Ectodermal cell (in vitro differentiated cells): Measurements from ENCODE around the gene CYSTM1.

ENCODE experiments used
- H3K27ac ChIP-seq: 2 replicates; pipeline ENCODE4 v1.7.0; 2013; ENCODE audit warnings: mild to moderate bottlenecking, low read depth, low read length; ENCODE audit not compliant: insufficient read depth, poor library complexity, severe bottlenecking
- H3K27me3 ChIP-seq: 2 replicates; pipeline ENCODE4 v1.7.0; 2013; ENCODE audit warnings: mild to moderate bottlenecking, low read length; ENCODE audit not compliant: insufficient read depth, control insufficient read depth, poor library complexity, severe bottlenecking
- H3K36me3 ChIP-seq: one replicate; pipeline ENCODE4 v1.7.0; 2013; ENCODE audit warnings: low read length; ENCODE audit not compliant: control insufficient read depth, insufficient read depth
- H3K4me1 ChIP-seq: one replicate; pipeline ENCODE4 v1.7.0; 2013; ENCODE audit warnings: low read length; ENCODE audit not compliant: control insufficient read depth, insufficient read depth
- H3K4me3 ChIP-seq: 2 replicates; pipeline ENCODE4 v1.7.0; 2013; ENCODE audit warnings: low read depth, low read length, control low read depth; ENCODE audit not compliant: insufficient read depth
- H3K9me3 ChIP-seq: 2 replicates; pipeline ENCODE4 v1.7.0; 2013; ENCODE audit warnings: mild to moderate bottlenecking, low read length, moderate library complexity; ENCODE audit not compliant: control insufficient read depth
- WGBS, 2 experiments: methylation state at CpG; one replicate each; pipeline ENCODE4 v1.1.7; 2013; ENCODE audit warnings: missing lambda C conversion rate in 2 of 2; 5-methylcytosine and 5-hydroxymethylcytosine counted together

CYSTM1 gene

DNA sequence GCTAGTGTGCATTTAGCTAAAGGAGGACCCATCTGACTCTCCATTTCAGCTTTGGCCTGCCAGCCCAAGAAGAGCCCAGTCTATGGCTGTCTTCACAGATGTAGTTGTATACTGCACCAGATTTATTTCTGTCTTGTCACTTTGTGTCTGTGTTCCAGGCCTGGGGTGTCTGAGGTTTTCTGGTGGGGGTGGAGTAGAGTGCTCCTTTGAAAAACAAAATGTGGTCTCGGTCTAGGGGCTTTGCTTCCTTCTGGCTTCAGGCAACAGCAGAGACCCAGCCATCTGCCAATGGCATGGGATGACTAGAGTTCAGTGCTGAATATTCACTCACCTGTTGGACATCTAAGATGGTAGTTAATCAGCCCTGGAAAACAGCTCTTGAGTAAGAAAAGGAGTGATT lies 38.4 kb upstream of the CYSTM1 start:
- Histone ChIP-seq H3K4me1 (no peaks in the 10 kb centered on the region), H3K9me3 (no peaks in the 10 kb centered on the region), H3K27me3 (peaks cover 5% of the 10 kb centered on the region), H3K36me3 (no peaks in the 10 kb centered on the region), H3K27ac (no peak overlapping the region), H3K4me3 (no peak overlapping the region)
- 89 to 94% methylated on average over 1 of the region's 1 CpG for WGBS, 2 experiments

DNA sequence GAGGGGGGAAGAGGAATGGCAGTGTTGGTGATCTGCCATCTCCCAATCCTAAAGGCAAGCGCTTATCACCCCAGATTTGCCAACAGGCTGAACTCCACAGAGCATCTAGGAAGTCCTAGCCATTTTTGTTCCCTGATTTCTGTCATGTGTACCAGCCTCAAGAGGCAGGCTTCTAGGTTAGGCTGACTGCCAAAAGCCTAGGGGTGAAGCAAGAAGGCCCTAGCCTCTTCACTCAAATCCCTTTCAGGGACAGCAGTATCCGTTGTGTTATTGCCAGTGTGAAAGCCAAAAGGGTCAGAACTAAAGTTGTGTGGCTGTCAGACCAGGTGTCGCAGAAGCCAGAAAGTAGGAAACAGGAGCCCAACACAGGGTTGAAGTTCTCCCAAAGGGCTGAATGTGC lies 34.6 kb upstream of the CYSTM1 start:
- Histone ChIP-seq H3K27me3 (peaks cover 16% of the 10 kb centered on the region), H3K36me3 (no peaks in the 10 kb centered on the region), H3K27ac (no peak overlapping the region), H3K4me3 (no peak overlapping the region), H3K4me1 (peaks cover 6% of the 10 kb centered on the region), H3K9me3 (no peaks in the 10 kb centered on the region)
- 90 to 91% methylated on average over 3 of the region's 3 CpGs for WGBS, 2 experiments

- Histone ChIP-seq H3K4me3 (no peak overlapping the region), H3K27me3 (peaks cover 24% of the 10 kb centered on the region), H3K36me3 (no peaks in the 10 kb centered on the region), H3K27ac (no peak overlapping the region), H3K9me3 (no peaks in the 10 kb centered on the region), H3K4me1 (peaks cover 7% of the 10 kb centered on the region)
Observed at GRCh38 chr5:140141241-140141640, 33.7 kb upstream of the CYSTM1 start.

DNA sequence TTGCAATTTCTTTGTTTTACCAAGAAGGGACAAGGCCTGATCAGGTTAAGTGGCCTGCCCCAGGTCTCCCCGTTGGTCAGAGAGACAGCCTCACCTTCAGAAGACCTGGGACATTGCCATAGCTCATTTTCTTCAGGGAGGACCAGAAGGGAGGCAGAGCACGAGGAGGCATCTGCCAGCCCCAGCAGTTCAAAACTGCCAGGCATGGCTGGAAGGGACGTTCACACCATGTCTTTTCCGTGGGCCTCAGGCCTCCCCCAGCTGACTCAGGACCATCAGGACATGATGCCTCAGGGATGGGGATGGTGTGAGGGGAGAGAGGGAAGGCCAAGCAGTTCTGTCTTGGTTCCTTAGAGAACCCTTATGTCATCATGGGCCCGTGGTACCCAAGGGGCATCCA lies 32.7 kb upstream of the CYSTM1 start:
- no peaks in the 10 kb centered on the region for H3K36me3 ChIP-seq
- no peak overlapping the region for H3K27ac ChIP-seq
- 81 to 83% methylated on average over 5 of the region's 5 CpGs for WGBS, 2 experiments
- peaks cover 7% of the 10 kb centered on the region for H3K4me1 ChIP-seq
- H3K27me3 ChIP-seq = peaks cover 34% of the 10 kb centered on the region
- no peaks in the 10 kb centered on the region for H3K9me3 ChIP-seq
- no peak overlapping the region for H3K4me3 ChIP-seq

DNA sequence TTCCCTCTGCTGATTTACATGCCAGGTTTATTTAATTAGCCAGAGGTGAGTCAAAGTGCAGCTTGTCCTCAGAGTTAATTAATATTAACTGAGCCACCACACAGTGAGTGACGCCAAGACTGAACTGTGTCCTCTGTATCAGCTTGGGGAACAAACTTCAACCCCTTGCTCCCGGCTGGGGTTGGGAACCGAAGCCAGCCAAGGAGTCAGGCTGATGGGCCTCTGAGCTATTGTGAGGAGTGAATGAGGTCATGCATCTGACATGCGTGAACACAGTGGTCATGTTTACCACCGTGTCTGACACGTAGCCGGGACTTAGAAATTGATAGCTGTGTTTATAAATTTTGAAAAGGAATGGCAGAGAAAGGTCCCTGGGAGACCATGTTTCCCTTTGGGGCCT lies 32.1 kb upstream of the CYSTM1 start:
- no peak overlapping the region for H3K27ac ChIP-seq
- H3K36me3 ChIP-seq = no peaks in the 10 kb centered on the region
- no peaks in the 10 kb centered on the region for H3K9me3 ChIP-seq
- 93 to 97% methylated on average over 7 of the region's 7 CpGs for WGBS, 2 experiments
- peaks cover 40% of the 10 kb centered on the region for H3K27me3 ChIP-seq
- no peak overlapping the region for H3K4me3 ChIP-seq
- H3K4me1 ChIP-seq = peaks cover 7% of the 10 kb centered on the region

- 95 to 98% methylated on average over 3 of the region's 3 CpGs for WGBS, 2 experiments
- Histone ChIP-seq H3K9me3 (no peaks in the 10 kb centered on the region), H3K27me3 (peaks cover 49% of the 10 kb centered on the region), H3K36me3 (no peaks in the 10 kb centered on the region), H3K4me1 (peaks cover 9% of the 10 kb centered on the region), H3K27ac (no peak overlapping the region), H3K4me3 (no peak overlapping the region)
Observed at GRCh38 chr5:140143521-140144258, 31.3 kb upstream of the CYSTM1 start.

DNA sequence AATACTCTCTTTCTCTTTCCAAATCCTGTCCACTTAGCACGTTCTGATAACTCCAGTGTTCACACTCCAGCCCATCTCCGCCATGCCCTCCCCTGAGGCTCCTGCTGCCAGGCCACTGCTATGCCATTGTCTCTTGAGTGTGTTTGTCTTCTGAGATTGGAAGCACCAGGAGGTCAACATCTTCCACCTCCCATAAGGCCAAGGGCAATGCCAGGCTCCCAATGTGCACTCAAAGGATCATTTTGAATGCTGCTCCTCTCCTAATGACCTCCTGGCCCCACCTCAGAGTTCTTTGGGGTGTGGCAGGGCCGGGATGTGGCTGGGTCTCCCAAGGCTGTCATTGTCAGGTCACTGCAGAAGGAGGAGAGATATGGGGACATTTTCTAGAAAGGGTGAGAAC lies 29.7 kb upstream of the CYSTM1 start:
- Histone ChIP-seq H3K4me1 (peaks cover 10% of the 10 kb centered on the region), H3K4me3 (no peak overlapping the region), H3K9me3 (no peaks in the 10 kb centered on the region), H3K36me3 (no peaks in the 10 kb centered on the region), H3K27me3 (peaks cover 50% of the 10 kb centered on the region), H3K27ac (no peak overlapping the region)
- 68 to 70% methylated on average over 3 of the region's 3 CpGs for WGBS, 2 experiments

DNA sequence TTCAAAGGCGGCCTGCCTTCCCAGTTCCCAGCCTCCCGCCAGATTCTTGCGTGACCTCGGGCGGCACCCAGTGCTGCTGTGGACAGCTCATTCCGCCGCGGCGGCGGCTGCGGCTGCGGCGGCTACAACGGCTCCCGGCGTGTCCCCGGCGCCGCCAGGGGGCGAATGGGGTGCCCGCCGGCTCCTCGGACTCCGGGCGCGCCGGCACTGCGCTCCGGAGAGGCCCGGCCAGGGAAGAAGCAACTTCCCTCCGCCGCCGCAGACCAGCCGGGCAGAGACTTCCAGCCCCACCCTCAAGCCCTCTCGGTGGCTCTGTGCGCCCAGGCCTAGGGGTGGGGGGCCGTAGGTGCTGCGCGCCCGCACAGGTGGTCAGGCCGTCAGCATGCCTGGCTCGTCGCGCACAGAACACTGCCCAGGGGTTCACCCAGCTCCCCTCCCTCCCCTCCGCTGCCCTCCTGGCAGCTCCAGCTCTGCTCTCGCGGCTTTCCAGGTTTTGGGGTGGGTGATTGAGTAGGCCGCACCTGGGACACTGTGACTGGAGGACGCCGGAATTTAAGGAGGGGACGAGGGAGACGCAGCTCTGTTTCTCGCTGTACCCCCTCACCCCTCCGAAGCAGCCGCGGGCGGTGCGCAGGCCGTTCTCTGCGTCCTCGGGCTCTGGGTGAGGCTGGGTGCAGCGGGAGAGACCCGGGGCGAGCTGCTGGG lies 29.0 kb upstream of the CYSTM1 start:
- 1% methylated on average over 64 of the region's 64 CpGs for WGBS, 2 experiments
- Histone ChIP-seq H3K27me3 (peaks cover 46% of the 10 kb centered on the region), H3K27ac (no peak overlapping the region), H3K4me3 (peak overlapping the region; percentile 35), H3K36me3 (no peaks in the 10 kb centered on the region), H3K4me1 (peaks cover 10% of the 10 kb centered on the region), H3K9me3 (no peaks in the 10 kb centered on the region)

- Histone ChIP-seq H3K36me3 (no peaks in the 10 kb centered on the region), H3K27ac (no peak overlapping the region), H3K4me3 (peak overlapping the region; percentile 35), H3K9me3 (no peaks in the 10 kb centered on the region), H3K27me3 (peaks cover 46% of the 10 kb centered on the region), H3K4me1 (peaks cover 10% of the 10 kb centered on the region)
- 5 to 7% methylated on average over 14 of the region's 14 CpGs for WGBS, 2 experiments
Observed at GRCh38 chr5:140146523-140146842, 28.5 kb upstream of the CYSTM1 start.

- Histone ChIP-seq H3K4me1 (peaks cover 13% of the 10 kb centered on the region), H3K36me3 (no peaks in the 10 kb centered on the region), H3K9me3 (no peaks in the 10 kb centered on the region), H3K27me3 (peaks cover 51% of the 10 kb centered on the region), H3K4me3 (no peak overlapping the region), H3K27ac (no peak overlapping the region)
- 77 to 82% methylated on average over 1 of the region's 1 CpG for WGBS, 2 experiments
Observed at GRCh38 chr5:140147460-140147859, 27.5 kb upstream of the CYSTM1 start.
